ENCODE measurements around the gene TAX1BP3. TPM values are rescaled to one million over a fixed set of nuclear protein-coding genes. Genes with fewer than 3 reads are reported as not detected.
"Not testable (repeated sequence)": the region's sequence is repeated elsewhere in the genome, so short reads cannot be mapped to it uniquely, and the experiment has no call there.

Gene TAX1BP3, protein sequence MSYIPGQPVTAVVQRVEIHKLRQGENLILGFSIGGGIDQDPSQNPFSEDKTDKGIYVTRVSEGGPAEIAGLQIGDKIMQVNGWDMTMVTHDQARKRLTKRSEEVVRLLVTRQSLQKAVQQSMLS
- total RNA-seq: 167 TPM
- long read RNA-seq, transcript TAX1BP3-201 (4 exons, 1,377 nt): major isoform, 41 of 52 reads
- long read RNA-seq, partial matches to known transcripts: 0 of 52 reads
- long read RNA-seq, other reads (novel, unspliced or antisense): 10 of 52 reads

DNA sequence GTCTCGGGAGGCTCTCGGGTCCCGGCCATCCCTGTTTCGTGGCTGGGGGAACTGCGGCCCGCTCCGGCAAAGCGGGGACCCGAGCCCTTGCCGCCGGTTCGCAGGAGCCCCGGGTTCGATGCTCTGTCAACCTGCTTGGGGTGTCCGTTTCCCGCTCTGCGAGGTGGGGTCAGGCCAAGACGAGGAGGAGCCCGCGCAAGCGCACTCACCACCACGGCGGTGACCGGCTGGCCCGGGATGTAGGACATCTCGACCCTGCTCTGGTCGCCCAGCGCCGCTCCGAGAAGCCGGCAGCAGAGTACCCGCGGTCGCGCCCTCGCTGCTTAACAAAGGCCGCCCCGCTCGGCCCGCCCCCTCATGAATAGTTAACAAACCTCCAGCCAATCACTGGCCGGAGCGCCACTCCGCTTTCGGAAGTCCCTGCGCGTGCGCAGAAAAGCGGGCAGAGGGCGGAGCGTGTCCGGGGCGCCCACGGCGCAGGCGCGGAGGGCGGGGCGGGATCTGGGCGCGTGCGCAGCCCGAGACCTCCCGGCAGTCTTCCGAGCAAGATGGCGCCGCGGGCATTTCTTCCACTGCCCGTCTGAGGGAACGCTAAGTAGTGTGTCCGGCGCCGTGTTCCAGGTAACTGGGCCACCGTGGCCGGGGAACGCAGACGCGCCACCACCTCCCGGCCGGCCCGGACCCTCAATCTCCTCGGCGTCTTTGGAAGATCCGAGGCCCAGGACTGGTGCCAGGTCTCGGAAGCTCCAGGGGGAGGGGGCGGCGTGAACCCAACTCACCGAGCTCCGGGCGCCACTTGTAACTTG is at the start of gene TAX1BP3, which contains the start of gene EMC6:
TSS of gene TAX1BP3 (minus strand) at position 300 of the 806 bp plus-strand sequence. CDS start at position 248, 52 bp downstream.
TSS of gene EMC6 (plus strand) at position 534 of the 806 bp plus-strand sequence. CDS start 335 bp downstream, outside the sequence.
- DNase-seq: peak; percentile 100
- intact Hi-C loops (cut with micrococcal nuclease): no loop called here
- ATAC-seq: peak; percentile 88

DNA sequence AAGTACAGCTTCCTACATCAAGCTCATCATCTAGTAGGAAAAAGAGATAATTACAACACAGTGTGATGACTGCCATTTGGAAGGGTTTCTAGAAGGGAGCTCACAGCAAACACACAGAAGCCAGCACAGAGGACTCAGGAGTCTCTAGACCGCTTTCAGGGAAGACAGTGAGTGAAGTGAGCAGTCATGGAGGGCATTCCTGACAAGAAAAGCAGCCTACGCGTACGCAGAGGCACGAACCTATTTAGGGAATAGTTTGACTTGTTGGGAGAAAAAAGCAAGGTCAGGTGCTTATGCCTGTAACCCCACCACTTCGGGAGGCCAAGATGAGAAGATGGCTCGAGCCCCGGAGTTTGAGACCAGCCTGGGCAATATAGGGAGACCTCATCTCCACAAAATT is 46.9 kb upstream of the TAX1BP3 start:
- DNase-seq: no peak
- no peak for ATAC-seq
- intact Hi-C loops (cut with micrococcal nuclease): no loop called here

DNA sequence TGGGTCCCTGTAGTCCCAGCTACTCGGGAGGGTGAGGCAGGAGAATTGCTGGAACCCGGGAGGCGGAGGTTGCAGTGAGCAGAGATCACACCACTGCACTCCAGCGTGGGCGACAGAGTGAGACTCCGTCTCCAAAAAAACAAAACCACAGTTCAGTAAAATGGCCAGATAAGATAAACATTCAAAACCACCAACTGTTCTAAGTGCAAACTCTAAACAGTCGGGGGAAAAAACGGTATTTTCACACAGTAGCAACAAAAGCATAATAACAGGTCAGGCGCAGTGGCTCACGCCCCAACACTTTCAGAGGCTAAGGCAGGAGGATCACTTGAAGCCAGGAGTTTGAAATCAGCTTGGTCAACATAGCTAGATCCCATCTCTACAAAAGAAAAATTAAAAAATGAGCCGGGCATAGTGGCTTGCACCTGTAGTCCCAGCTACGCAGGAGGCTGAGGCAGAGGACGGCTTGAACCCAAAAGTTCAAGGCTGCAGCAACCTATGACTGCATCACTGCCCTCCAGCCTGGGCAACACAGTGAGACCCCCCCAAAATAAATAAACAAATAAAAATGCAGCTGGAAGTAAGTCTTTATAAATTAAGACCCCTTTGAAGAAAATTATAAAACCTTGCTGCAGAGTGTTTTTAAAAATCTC is 44.6 kb upstream of the TAX1BP3 start:
- DNase-seq (no peak), ATAC-seq (no peak)
- intact Hi-C loops (cut with micrococcal nuclease): no loop called here

DNA sequence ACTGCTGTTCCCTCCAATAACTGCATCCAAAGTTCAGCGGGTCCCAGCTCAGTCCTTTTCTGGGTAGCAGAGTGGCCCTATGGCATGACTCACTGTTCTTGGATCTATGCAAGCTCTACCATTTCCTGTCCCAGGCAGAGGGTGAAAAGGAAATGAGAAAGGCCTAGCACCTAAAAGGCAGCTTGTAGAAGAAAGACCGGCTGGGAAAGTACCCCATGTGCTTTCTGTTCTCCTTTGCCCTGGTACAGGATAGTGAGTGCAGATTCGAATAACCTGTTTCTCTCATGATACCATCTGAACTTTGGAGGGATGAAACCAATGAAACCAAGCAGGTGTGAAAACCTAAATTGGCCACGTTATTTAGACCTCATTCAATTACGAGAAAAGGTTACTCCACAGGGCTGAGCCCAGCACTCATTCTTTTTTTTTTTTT is 42.6 kb upstream of the TAX1BP3 start:
- DNase-seq (no peak), ATAC-seq (no peak)
- intact Hi-C loops (cut with micrococcal nuclease): no loop called here

DNA sequence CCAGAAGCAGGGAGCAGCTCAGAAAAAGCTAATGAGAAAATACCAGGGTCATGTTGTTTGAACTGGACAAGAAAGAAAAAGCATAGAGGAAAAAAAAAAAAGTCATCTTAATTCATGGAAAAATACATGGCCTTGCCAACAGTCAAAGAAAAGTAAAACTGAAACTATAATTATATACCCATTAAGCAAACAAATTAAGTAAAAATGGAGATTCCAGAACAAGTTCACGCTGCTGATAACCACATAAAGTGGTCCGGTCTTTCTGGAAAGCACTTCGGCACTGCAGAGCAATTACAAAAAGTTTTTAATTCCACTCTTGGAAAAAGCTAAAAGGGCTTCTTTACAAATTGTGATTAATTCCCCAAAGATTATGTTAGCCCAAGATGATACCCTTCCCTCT is 40.0 kb upstream of the TAX1BP3 start:
- DNase-seq: no peak
- intact Hi-C loops (cut with micrococcal nuclease): no loop called here
- ATAC-seq: no peak

DNA sequence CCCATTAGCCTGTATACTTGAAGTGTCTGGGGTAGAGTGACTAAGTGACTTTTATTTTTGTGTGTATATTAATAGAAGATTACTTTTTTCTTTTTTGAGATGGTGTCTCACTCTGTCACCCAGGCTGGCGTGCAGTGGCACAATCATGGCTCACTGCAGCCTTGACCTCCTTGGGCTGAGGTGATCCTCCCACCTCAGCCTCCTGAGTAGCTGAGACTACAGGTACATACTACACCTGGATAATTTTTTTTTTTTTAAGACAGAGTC is 37.3 kb upstream of the TAX1BP3 start:
- DNase-seq; ATAC-seq; intact Hi-C loops (cut with micrococcal nuclease): not testable (repeated sequence)

DNA sequence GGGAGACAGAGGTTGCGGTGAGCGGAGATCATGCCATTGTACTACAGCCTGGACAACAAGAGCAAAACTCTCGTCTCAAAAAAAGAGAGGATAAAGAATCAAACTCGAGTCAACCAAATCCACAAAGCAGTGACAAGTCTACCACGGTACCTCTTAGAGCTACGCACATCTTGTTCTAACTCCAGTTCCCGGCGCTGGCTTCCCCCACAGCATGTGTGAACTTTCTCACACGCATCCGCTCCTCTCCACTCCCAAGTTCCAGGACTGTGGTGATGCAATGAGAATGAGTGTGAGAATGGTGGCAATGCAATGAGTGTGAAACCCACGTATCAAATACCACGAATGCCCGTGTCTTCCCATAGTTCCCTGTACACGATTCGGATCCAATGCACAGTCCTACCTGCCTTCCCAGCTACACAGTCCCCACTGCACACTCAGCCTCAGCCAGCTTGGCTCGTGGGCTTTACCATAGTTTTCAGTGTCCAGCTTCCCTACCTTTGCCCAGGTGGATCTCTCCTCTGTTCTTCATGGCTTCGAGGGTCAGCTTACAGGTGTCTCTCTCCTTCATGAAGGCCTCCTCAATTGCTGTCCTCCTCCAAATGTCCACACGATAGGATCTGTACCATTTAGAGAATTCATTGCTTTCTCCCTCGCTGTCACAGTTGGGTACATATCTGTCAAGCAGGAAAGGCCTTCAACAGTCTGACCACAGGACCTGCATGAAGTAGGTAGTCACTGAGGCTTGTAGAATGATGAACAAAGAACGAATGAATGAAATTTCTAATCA is 36.7 kb upstream of the TAX1BP3 start:
- no peak for DNase-seq
- no peak for ATAC-seq
- intact Hi-C loops (cut with micrococcal nuclease): no loop called here

DNA sequence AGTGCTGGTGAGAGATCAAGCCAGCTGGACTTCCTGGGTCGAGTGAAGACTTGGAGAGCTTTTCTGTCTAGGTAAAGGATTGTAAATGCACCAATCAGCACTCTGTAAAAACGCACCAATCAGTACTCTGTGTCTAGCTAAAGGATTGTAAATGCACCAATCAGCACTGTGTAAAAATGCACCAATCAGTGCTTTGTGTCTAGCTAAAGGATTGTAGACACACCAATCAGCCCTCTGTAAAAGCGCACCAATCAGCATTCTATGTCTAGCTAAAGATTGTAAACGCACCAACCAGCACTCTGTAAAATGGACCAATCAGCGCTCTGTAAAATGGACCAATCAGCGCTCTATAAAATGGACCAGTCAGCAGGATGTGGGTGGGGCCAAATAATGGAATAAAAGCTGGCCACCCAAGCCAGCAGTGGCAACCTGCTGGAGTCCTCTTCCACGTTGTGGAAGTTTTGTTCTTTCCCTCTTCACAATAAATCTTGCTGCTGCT is 33.7 kb upstream of the TAX1BP3 start:
- intact Hi-C loops (cut with micrococcal nuclease); DNase-seq; ATAC-seq: not testable (repeated sequence)

DNA sequence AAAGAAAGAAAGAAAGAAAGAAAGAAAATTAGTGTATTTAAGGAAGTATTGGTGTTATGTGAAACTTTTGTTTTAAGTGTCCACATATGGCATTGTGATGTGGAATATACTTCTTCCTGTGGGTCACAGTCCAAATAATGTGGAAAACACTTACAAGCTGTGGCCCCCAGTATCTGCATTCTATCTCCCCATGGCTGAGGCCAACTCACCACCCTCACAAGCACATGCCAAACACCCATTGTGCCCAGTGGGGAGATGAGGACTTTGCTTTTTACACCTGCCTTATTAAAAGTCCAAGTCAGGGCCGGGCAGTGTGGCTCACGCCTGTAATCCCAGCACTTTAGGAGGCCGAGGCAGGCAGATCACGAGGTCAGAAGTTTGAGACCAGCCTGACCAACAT is 31.6 kb upstream of the TAX1BP3 start:
- no peak for DNase-seq
- intact Hi-C loops (cut with micrococcal nuclease): no loop called here
- ATAC-seq: no peak

DNA sequence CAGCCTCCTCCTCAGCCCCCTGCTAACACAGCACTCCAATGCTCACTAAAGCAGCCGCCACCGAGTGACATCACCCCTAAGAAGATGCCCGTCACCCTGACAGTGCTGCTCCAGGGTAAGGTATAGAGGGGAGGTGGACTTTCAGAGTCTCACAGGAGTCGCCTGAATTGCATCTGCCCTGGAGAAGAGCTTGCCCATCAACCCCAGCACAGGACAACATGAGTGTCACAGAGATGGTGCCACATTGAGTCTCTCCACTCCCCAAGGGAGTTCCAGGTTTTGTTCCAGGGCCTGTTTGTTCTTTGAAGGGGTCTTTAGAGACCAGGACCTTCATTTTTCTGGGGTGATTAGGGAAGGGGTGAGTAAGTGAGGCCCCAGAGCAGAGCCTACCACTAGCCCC is 29.8 kb upstream of the TAX1BP3 start:
- intact Hi-C loops (cut with micrococcal nuclease): no loop called here
- DNase-seq: no peak
- ATAC-seq: no peak

DNA sequence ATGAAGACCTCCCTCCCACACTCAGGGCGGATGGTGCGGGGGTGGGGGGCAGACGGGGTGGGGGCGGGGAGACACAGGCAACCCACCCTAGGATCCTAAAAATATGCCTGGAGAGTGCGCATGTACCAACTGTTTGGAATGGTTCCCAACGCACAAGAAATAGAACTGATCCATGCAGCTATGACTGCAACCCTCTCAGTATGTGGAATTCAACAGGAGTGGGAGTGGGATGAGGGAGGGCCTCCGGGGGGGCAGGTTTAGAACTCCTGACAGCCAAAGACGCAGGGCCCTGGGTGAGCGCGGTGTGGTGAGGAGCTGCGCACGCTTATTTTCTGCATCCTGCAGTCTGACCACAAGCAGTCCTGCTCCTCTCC is 28.7 kb upstream of the TAX1BP3 start:
- intact Hi-C loops (cut with micrococcal nuclease): no loop called here
- DNase-seq: no peak
- ATAC-seq: peak; percentile 40

DNA sequence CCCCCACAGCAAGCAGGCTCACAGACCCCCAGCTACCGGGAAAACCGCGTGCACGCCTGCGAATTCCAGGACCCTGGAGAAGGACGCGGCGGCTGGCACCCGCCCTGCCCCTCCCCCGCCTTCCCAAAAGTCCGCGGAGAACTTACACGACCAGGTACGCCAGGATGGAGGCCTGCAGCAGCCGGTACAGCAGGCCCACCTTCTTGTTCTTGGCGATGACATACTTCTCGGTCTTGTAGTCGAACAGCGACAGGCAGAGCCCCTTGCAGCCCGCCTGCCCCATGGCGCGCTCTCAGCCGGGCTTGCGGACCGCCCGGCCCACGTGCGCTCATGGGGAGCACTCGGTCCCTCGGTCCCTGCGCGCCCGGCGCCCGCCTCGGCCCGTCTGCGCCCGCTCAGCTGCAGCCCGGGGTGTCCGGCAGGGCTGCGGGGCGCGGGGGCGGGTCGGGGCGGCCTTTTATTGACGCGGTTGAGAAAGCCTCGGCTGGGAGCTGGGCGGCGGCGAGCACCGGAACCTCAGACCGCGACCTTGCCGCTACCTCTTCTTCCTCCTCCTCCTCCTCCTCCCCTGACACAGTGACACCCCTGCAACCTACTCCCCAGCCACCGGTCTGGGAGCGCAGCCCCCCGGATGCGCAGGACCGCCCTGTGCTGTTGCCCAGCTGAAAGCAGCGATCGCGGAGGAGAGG is 27.5 kb upstream of the TAX1BP3 start, which contains the start of gene P2RX5:
TSS of gene P2RX5 (minus strand) at position 433 of the 689 bp plus-strand sequence. CDS start at position 283, 150 bp downstream.
- peak; percentile 45 for DNase-seq
- intact Hi-C loops (cut with micrococcal nuclease): no loop called here
- peak; percentile 61 for ATAC-seq

DNA sequence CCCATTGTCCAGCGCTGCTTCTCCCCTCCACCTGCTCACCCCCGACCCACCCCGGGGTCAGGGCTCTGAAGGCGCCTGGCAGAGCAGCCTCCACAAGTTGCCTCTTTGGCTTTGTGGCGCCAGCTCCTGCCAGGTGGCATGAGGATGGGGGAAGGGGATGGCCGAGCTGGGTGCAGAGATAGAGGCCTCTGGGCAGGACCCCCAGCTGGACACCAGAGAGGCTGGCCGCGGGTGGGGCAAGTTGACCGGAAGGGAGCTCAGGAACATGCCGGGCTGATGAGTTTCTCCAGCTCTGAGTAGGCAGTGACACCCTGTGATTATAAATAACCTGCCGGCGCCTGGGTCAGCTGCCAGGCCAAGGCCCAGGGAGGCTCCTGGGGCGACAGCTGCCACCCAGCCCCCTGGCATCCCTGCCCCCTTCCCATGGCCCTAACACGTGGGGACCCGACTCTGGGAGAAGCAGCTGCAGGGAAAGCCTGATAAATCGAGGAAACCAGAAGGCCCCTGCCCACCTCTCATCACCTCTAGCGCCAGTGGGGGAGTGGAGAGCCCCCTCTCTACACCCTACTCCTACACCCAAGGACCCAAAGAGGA is 26.8 kb upstream of the TAX1BP3 start:
- DNase-seq: peak; percentile 72
- ATAC-seq: peak; percentile 90
- intact Hi-C loops (cut with micrococcal nuclease): no loop called here

DNA sequence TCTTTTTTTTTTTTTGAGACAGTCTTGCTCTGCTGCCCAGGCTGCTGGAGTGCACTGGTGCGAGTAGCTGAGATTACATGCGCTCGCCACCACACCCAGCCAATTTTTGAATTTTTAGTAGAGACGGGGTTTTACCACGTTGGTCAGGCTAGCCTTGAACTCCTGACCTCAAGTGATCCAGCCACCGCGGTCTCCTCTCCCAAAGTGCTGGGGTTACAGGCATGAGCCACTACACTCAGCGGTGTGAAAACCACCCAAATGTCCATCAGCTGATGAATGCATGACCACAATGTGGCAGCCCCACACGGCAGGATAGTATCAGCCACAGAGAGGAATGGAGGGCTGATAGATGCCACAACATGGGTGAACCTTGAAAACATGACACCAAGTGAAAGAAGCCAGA is 25.5 kb upstream of the TAX1BP3 start:
- intact Hi-C loops (cut with micrococcal nuclease): no loop called here
- ATAC-seq (no peak), DNase-seq (no peak)

DNA sequence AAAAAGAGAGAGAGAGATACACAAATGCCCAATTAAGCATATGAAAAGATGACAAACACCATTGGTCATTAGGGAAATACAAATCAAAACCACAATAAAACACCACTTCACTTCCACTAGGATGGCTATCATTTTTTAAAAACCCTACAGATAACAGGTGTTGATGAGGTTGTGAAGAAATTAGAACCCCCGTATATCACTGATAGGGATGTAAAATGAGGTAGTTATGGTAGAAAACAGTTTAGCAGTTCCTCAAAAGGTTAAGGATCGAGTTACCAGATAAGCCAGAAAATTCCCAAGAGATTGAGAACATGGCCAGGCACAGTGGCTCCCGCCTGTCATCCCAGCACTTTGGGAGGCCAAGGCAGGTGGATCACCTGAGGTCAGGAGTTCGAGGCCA is 24.8 kb upstream of the TAX1BP3 start:
- DNase-seq (no peak), ATAC-seq (no peak)
- intact Hi-C loops (cut with micrococcal nuclease): no loop called here

DNA sequence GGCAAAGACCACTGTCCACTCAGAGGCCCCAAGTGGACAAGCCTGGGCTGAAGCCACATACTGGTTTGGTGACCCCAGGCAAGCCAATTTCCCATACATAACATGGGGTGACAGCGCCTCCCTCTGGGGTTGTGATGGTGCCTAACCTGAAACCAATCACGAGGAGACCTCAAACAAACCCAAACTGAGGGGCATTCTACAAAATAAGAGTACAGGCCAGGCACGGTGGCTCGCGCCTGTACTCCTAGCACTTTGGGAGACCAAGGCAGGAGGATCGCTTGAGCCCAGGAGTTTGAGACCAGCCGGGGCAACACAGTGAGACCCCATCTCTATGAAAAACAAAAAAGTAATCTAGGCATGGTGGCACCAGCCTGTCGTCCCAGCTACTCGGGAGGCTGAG is 24.0 kb upstream of the TAX1BP3 start:
- DNase-seq (no peak), ATAC-seq (no peak)
- intact Hi-C loops (cut with micrococcal nuclease): no loop called here

DNA sequence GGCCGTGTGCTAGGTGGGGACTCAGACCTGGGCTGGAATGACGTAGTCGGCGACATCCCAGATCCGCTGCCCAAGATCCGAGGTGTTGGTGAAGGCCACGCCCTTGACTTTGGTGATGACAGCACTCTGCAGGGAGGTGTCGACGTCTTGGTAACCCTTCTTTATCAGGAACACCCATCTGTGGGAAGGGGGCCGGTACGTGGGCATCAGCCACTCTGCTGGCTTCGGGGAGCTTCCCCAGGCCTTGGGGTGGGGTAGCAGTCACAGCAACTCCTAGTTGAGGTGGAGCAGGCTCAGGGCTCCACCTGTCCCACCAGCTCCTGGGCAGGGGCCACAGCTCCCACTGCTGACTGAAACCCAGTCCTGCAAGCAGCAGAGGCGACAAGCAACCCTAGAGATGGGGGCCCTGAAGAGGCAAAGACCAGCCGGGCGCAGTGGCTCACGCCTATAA is 23.3 kb upstream of the TAX1BP3 start:
- DNase-seq (no peak), ATAC-seq (no peak)
- intact Hi-C loops (cut with micrococcal nuclease): no loop called here

DNA sequence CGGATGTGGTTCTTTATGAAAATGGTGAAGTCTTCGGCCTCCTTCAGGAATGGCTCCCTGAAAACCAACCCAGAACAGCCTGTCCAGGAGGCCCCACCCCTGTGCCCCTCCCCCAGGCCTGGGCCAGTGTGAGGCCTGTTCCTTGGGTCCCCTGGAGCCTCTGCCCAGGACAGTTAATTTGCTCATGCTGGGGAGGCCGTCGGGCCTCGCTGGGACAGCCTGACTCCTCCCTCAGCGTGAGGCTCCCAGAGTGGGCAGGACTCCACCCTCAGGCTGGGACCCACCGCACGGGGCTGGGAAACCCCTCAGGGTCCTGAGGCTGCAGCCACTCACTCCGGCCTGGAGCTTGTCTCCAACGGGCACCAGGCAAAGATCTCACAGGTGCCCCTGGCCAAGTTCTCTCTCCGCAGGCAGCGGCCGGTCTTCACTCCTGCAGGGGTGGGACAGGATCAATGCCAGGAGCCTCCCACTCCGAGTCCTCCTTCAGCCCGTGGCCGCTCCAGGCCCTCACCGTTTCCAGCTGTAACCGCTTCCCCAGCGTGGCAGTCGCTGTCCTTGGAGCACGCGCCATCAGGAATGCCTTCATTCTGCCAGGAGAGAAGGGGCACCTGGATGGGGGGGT is 21.8 kb upstream of the TAX1BP3 start:
- intact Hi-C loops (cut with micrococcal nuclease): no loop called here
- DNase-seq (no peak), ATAC-seq (no peak)

Measured in left ventricle myocardium superior (tissue), 1 donor.